Loucy (cell line): ENCODE results near the gene MMS19.

Experiments used
- H2AFZ ChIP-seq: fragments of 200-600 bp; sonication (generic); 2 replicates; pipeline ENCODE4 v1.6.0; 2016; ENCODE audit warnings: antibody characterized with exemption, mild to moderate bottlenecking, low read length, moderate library complexity
- H3F3A ChIP-seq: fragments of 200-600 bp; 2 replicates; pipeline ENCODE4 v1.6.0; 2016; ENCODE audit warnings: antibody characterized with exemption, low read depth, mild to moderate bottlenecking
- H3K27me3 ChIP-seq: fragments of 200-600 bp; sonication (generic); 2 replicates; pipeline ENCODE4 v1.6.1; 2014; ENCODE audit warnings: low read length, mild to moderate bottlenecking; ENCODE audit not compliant: insufficient read depth, poor library complexity, severe bottlenecking
- H3K36me3 ChIP-seq: fragments of 200-600 bp; sonication (generic); 2 replicates; pipeline ENCODE4 v1.6.1; 2016; ENCODE audit warnings: low read length; ENCODE audit not compliant: insufficient read depth
- H3K4me1 ChIP-seq: fragments of 200-600 bp; sonication (generic); 2 replicates; pipeline ENCODE4 v1.5.1; 2014; ENCODE audit warnings: low read length, mild to moderate bottlenecking; ENCODE audit not compliant: insufficient read depth, poor library complexity, severe bottlenecking
- H3K4me2 ChIP-seq: fragments of 200-600 bp; sonication (generic); 2 replicates; pipeline ENCODE4 v1.6.0; 2014; ENCODE audit warnings: antibody characterized with exemption, low read length, low read depth, mild to moderate bottlenecking; ENCODE audit not compliant: poor library complexity, severe bottlenecking
- H3K4me3 ChIP-seq: fragments of 200-600 bp; sonication (generic); 2 replicates; pipeline ENCODE4 v1.5.1; 2014; ENCODE audit warnings: low read length, mild to moderate bottlenecking, mixed read lengths; ENCODE audit not compliant: poor library complexity, severe bottlenecking
- H3K79me2 ChIP-seq: fragments of 200-600 bp; sonication (generic); 2 replicates; pipeline ENCODE4 v1.6.1; 2014; ENCODE audit warnings: low read length; ENCODE audit not compliant: insufficient read depth
- H3K9ac ChIP-seq: fragments of 200-600 bp; sonication (generic); 2 replicates; pipeline ENCODE4 v1.6.0; 2014; ENCODE audit warnings: mild to moderate bottlenecking, low read depth, low read length, moderate library complexity; ENCODE audit not compliant: poor library complexity, severe bottlenecking
- H3K9me2 ChIP-seq: fragments of 200-600 bp; sonication (generic); replicated peaks from 2 replicates; pipeline ENCODE4 v1.6.1; 2016; ENCODE audit warnings: low read depth, low read length, mixed read lengths
- H3K9me3 ChIP-seq: fragments of 200-600 bp; sonication (generic); 2 replicates; pipeline ENCODE4 v1.6.1; 2014; ENCODE audit warnings: mild to moderate bottlenecking, antibody characterized with exemption, low read length, low read depth; ENCODE audit not compliant: insufficient read depth
- H4K20me1 ChIP-seq: fragments of 200-600 bp; sonication (generic); 2 replicates; pipeline ENCODE4 v1.6.0; 2014; ENCODE audit warnings: antibody characterized with exemption, low read length, mild to moderate bottlenecking; ENCODE audit not compliant: insufficient read depth, poor library complexity, severe bottlenecking
- CTCF ChIP-seq: fragments of 200-600 bp; sonication (generic); conservative IDR thresholded peaks from 2 replicates; pipeline ENCODE4 v1.5.1; 2014; ENCODE audit warnings: mild to moderate bottlenecking, antibody characterized with exemption, low read length
- EZH2phosphoT487 ChIP-seq: fragments of 200-600 bp; IDR thresholded peaks from 2 replicates; pipeline ENCODE4 v1.6.1; 2018; ENCODE audit warnings: antibody characterized with exemption, mild to moderate bottlenecking, moderate library complexity, borderline replicate concordance

MMS19 gene

GRCh38 chr10:97444212-97444611 is 54.0 kb downstream of the MMS19 start:
- peak overlapping the region; percentile 89 for H3K4me3 ChIP-seq
- no peaks in the 10 kb centered on the region for H3K27me3 ChIP-seq
- no peak for TF ChIP-seq CTCF
- TF ChIP-seq EZH2phosphoT487, result no peak
- peak overlapping the region; percentile 94 for H3K4me2 ChIP-seq
- no peak overlapping the region for H2AFZ ChIP-seq
- no peaks in the 10 kb centered on the region for H3K9me3 ChIP-seq
- H3K9ac ChIP-seq, result peak overlapping the region; percentile 80
- H3K4me1 ChIP-seq, result peaks cover 27% of the 10 kb centered on the region
- H3K36me3 ChIP-seq, result peaks cover 8% of the 10 kb centered on the region; the same call in 1 of the 2 replicates
- no peaks in the 10 kb centered on the region for H4K20me1 ChIP-seq
- H3F3A ChIP-seq, result no peaks in the 10 kb centered on the region
- H3K9me2 ChIP-seq, result no peaks in the 10 kb centered on the region
- peaks cover 60% of the 10 kb centered on the region for H3K79me2 ChIP-seq

- Histone ChIP-seq H3K9me3 (no peaks in the 10 kb centered on the region), H3K9ac (no peak overlapping the region), H3K36me3 (peaks cover 11% of the 10 kb centered on the region; the same call in 1 of the 2 replicates), H4K20me1 (no peaks in the 10 kb centered on the region), H3K9me2 (no peaks in the 10 kb centered on the region), H3K79me2 (peaks cover 41% of the 10 kb centered on the region), H3K4me2 (no peak overlapping the region), H3K27me3 (no peaks in the 10 kb centered on the region), H3K4me3 (no peak overlapping the region), H3K4me1 (peaks cover 18% of the 10 kb centered on the region), H2AFZ (no peak overlapping the region), H3F3A (no peaks in the 10 kb centered on the region)
- TF ChIP-seq EZH2phosphoT487, result no peak
- TF ChIP-seq CTCF, result no peak
Observed at GRCh38 chr10:97442277-97442676, 55.9 kb downstream of the MMS19 start.

- H3K9ac ChIP-seq, result no peak overlapping the region
Observed at GRCh38 chr10:97435211-97435610, 63.0 kb downstream of the MMS19 start.

More at GRCh38 chr10:97435211-97435610, 63.0 kb downstream of the MMS19 start:
- Histone ChIP-seq H3F3A (no peaks in the 10 kb centered on the region), H3K9me2 (no peaks in the 10 kb centered on the region), H3K9me3 (no peaks in the 10 kb centered on the region), H2AFZ (no peak overlapping the region), H4K20me1 (peaks cover 18% of the 10 kb centered on the region), H3K4me1 (peaks cover 5% of the 10 kb centered on the region), H3K4me3 (no peak overlapping the region), H3K27me3 (no peaks in the 10 kb centered on the region), H3K79me2 (peaks cover 19% of the 10 kb centered on the region), H3K36me3 (peaks cover 57% of the 10 kb centered on the region; the same call in 1 of the 2 replicates), H3K4me2 (no peak overlapping the region)
- TF ChIP-seq CTCF, result no peak
- no peak for TF ChIP-seq EZH2phosphoT487
